Adrenal gland (tissue), 5 donors: ENCODE results near the gene LPP.

Experiments used
- POLR2A ChIP-seq, 2 donors: fragments of 450-650 bp; IDR thresholded peaks; one replicate each; pipeline ENCODE4 v1.6.1; 2017; ENCODE audit warnings: antibody characterized with exemption in 2 of 2, mild to moderate bottlenecking in 2 of 2, moderate library complexity in 1 of 2
- TF ChIP-seq, protein P1 (sequence below), 6 experiments: fragments of 450-650 bp in 4 of 6; fragments of 200-600 bp in 2 of 6; sonication (generic) in 1 of 6; IDR thresholded peaks; 1 replicate in 5 of 6; 2 replicates in 1 of 6; pipeline versions ENCODE4 v1.5.1 to v1.8.0; 2016 to 2021; ENCODE audit warnings: antibody characterized with exemption in 6 of 6, mild to moderate bottlenecking in 2 of 6, moderate library complexity in 1 of 6
- donor health status: DM: no; HTN: no; CAD: no.

DNA sequence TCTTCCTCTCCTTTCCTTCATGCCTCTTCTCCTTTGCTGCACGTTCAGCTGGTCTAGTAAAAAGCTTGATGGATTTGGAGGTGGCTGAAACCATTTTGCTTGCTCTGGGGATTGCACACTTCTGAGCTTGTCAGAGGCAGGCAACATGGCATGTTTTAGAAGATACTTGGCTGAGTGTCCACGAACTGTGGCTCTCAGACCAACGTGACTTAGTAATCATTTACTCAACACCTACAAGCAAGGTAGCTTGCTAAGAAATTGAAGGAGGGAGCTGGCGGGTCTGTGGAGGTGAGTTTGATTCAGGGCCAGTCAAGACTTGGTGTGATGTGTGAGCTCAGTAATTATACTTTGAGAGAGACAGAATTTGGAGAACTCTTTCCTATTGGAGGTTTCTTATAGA, 196.0 kb downstream of the LPP start:
- TF ChIP-seq, protein P1, sequence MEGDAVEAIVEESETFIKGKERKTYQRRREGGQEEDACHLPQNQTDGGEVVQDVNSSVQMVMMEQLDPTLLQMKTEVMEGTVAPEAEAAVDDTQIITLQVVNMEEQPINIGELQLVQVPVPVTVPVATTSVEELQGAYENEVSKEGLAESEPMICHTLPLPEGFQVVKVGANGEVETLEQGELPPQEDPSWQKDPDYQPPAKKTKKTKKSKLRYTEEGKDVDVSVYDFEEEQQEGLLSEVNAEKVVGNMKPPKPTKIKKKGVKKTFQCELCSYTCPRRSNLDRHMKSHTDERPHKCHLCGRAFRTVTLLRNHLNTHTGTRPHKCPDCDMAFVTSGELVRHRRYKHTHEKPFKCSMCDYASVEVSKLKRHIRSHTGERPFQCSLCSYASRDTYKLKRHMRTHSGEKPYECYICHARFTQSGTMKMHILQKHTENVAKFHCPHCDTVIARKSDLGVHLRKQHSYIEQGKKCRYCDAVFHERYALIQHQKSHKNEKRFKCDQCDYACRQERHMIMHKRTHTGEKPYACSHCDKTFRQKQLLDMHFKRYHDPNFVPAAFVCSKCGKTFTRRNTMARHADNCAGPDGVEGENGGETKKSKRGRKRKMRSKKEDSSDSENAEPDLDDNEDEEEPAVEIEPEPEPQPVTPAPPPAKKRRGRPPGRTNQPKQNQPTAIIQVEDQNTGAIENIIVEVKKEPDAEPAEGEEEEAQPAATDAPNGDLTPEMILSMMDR (IDR thresholded peaks at IDR 0.05), result no peak
- TF ChIP-seq POLR2A (IDR thresholded peaks at IDR 0.05), result no peak
